GM10248 (cell line): ENCODE measurements around the gene IFT122.

Experiments
- CTCF ChIA-PET: fragments of 300-600 bp; sonication (Branson Sonifier 250); formaldehyde crosslinking; extraction: SDS; loops from one replicate; lab custom pipeline; 2021; ENCODE audit warnings: antibody characterized with exemption; lab: Yijun Ruan, JAX
- POLR2A ChIA-PET: fragments of 350-650 bp; sonication (Branson Sonifier 250); formaldehyde crosslinking; extraction: SDS; loops from one replicate; lab custom pipeline; 2020; ENCODE audit warnings: antibody characterized with exemption; lab: Yijun Ruan, JAX
- DNase-seq: peaks from one replicate; pipeline ENCODE4 v3.0.0; 2012; ENCODE audit errors: extremely low spot score
- TF ChIP-seq, protein P1 (sequence below): IDR thresholded peaks from 2 replicates; pipeline ENCODE4 v1.5.1; 2012; ENCODE audit warnings: mild to moderate bottlenecking, low read depth; ENCODE audit errors: extremely low read depth, missing control alignments, control extremely low read depth

IFT122 gene

DNA sequence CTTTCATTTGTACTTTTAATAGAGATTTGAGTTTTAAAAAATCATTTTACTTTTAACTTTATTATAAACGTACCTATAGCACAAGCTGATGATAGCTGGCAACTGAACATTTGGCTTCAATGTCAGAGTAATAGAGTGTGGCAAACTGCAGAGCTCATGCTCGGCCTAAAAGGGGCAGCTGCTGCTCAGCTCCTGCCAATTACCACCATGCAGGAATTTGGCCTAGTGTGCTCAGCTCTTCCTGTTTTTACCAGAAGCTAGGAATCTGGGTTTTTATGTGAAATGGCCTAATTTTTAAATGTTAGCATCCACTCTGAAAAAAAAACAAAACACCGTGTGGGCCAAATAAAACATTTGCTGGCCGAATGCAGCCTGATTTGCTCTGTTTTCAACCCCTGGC is 1.8 kb downstream of the IFT122 start:
- DNase-seq = no peak
- ChIA-PET POLR2A (interaction anchor here (0.6 kb wide), 1 partner anchor 126 kb away, joined by 3 read pairs; a partner anchor contains a TSS), CTCF (interaction anchor here (1.2 to 4.6 kb wide), 2 partner anchors 58 to 125 kb away, joined by 3 to 17 read pairs; no protein-coding TSS in a partner anchor)
- TF ChIP-seq, protein P1, sequence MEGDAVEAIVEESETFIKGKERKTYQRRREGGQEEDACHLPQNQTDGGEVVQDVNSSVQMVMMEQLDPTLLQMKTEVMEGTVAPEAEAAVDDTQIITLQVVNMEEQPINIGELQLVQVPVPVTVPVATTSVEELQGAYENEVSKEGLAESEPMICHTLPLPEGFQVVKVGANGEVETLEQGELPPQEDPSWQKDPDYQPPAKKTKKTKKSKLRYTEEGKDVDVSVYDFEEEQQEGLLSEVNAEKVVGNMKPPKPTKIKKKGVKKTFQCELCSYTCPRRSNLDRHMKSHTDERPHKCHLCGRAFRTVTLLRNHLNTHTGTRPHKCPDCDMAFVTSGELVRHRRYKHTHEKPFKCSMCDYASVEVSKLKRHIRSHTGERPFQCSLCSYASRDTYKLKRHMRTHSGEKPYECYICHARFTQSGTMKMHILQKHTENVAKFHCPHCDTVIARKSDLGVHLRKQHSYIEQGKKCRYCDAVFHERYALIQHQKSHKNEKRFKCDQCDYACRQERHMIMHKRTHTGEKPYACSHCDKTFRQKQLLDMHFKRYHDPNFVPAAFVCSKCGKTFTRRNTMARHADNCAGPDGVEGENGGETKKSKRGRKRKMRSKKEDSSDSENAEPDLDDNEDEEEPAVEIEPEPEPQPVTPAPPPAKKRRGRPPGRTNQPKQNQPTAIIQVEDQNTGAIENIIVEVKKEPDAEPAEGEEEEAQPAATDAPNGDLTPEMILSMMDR = no peak

DNA sequence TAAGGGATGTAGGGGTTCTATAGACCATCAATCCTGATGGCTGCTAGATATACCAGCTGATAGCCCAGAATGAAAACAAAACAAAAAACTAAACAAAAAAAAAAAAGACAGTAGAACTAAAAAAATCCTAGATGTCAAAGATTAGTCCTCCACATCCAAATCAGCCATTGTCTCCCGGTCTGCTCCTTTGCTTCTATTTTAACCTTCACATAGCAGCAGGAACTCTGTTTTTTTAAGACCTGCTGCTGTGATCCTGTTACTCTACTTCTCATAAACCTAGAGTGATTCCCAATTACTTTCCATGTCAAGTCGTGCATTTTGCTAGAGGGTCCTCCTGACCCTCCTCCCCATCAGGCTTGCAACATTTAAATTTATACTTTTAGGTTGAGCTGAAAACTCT is 2.5 kb downstream of the IFT122 start:
- ChIA-PET CTCF (interaction anchor here (1.6 to 4.6 kb wide), 2 partner anchors 47 to 59 kb away, joined by 4 to 17 read pairs; no protein-coding TSS in a partner anchor), POLR2A (interaction anchor here (0.7 kb wide), 1 partner anchor 43 kb away, joined by 4 read pairs; no protein-coding TSS in a partner anchor)
- TF ChIP-seq, protein P1 = no peak
- DNase-seq = no peak

DNA sequence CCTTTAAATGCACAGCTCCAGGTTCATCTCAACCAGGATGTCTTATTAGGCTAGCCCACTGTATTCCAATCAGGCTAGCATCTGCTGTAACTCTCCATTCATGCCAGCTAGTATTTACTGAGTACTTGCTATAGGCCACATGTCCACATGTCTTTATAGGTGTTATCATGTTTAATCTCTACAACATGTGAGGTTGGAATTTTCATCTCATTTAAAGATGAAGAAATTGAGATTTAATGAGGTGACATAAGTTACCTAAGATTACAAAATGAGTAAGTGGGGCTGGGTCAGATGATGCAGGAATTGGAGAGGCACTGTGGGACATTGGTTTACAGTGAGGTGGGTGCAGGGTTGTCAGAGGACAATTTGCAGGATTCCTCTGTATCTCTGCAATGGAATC is 2.9 kb downstream of the IFT122 start:
- POLR2A ChIA-PET = interaction anchor here (0.7 kb wide), 1 partner anchor 43 kb away, joined by 4 read pairs; no protein-coding TSS in a partner anchor
- DNase-seq = no peak
- CTCF ChIA-PET = interaction anchor here (1.6 to 4.6 kb wide), 2 partner anchors 47 to 59 kb away, joined by 4 to 17 read pairs; no protein-coding TSS in a partner anchor
- TF ChIP-seq, protein P1 = no peak

DNA sequence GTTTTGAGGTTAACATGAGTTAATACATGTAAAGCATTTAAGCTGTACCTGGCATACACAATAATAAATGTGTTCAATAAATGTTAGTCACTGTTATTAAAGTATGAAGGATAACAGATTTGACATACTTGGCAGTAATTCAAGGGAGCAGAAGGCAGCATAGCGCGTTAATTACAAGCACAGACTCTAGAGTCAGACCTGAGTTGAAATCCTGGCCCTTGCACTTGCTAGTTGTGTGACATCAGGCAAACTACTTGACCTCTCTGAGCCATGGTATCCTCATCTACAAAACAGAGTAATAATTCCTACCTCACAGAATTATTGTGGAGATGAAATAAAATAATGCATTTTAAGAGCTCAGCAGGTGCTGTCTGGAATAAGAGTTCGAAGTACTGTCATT is 5.4 kb downstream of the IFT122 start:
- CTCF ChIA-PET = interaction anchor here (0.9 to 1.7 kb wide), 3 partner anchors 10 to 23 kb away, joined by 3 to 4 read pairs (median 4); no protein-coding TSS in a partner anchor
- TF ChIP-seq, protein P1 = no peak
- POLR2A ChIA-PET = no interaction called here
- DNase-seq = no peak

DNA sequence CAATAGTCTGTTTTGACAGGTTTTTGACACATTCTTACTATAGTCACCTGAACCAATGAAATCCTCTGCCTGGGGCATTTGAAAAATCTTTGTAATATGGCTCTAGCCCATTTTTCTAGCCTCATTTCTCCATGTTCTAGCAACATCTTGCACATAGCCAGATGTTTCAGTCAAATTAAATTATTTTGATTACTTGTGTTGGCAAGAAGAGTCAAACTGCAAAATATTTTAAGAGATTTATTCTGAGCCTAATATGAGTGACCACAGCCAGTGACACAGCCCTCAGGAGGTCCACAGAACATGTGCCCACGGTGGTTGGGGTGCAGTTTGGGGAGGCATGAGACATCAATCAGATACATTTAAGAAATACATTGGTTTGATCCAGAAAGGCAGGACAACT is 6.9 kb downstream of the IFT122 start:
- TF ChIP-seq, protein P1 = no peak
- DNase-seq = no peak
- CTCF ChIA-PET = interaction anchor here (1.7 kb wide), 1 partner anchor 17 kb away, joined by 3 read pairs; no protein-coding TSS in a partner anchor
- POLR2A ChIA-PET = no interaction called here

DNA sequence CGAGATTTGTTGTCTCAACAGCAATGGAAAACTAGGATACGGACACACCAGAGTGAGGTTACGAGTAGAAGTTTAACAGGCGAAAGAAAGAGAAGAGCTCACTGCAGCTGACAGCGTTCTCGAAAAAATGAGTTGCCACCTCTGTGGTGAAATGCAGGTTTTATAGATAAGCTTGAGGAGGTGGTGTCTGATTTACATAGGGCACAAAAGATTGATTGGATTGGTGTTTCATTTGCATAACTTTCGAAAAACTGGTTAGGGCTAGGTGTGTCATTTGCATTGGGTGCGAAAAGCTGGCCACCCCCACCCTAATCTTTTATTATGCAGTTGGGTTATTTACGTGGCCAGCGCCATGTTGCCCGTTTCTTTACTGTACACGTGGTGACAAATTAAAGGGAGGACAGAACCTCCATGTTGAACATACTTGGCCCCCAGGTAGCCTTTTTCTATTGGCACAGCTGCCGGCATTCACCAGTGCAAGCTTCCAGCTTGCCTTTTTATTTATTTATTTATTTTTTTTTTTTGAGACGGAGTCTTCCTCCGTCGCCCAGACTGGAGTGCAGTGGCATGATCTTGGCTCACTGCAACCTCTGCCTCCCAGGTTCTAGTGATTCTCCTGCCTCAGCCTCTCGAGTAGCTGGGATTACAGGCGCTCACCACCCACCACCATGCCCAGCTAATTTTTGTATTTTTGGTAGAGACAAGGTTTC is 8.3 kb downstream of the IFT122 start:
- ChIA-PET POLR2A (no interaction called here), CTCF (interaction anchor here (1.0 kb wide), 1 partner anchor 65 kb away, joined by 3 read pairs; no protein-coding TSS in a partner anchor)
- DNase-seq = no peak
- TF ChIP-seq, protein P1 = no peak
